GM18858 (cell line): ENCODE measurements around the gene GRIN3A.

Experiments
- ATAC-seq: cut with Tn5 transposase; IDR thresholded peaks from one replicate; pipeline ENCODE4 v1.9.1; 2021; ENCODE audit not compliant: unreplicated experiment

Gene GRIN3A

DNA sequence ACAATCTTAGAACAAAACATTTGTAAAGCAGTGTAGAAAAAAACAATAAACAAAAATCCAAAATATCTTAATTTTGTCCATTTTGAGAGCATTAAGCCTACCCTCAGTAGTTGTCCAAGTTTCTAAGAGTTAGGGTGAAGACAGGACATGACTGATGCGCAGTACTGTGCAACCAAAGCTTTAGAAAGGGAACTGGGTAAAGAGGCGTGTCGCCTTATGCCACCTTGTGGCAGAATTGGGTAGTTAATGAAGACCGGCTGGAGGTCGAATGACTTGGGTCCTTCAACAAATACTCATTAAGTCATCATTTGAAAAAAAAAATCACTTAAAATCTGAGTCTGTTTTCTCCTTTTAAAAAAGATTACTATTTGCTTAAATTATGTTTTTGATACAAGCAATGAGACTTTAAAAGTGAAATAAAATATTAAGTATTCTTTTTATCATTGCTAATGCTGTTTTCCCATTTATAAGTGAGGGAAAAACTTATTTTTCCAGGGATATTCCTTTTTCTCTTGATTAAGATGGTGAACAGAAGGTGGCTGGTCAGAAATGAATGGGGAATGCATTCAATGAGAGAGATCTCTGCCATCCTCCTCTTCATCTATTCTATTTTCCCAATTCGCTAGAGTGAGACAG is 208.3 kb downstream of the GRIN3A start:
- peak; percentile 47 for ATAC-seq

DNA sequence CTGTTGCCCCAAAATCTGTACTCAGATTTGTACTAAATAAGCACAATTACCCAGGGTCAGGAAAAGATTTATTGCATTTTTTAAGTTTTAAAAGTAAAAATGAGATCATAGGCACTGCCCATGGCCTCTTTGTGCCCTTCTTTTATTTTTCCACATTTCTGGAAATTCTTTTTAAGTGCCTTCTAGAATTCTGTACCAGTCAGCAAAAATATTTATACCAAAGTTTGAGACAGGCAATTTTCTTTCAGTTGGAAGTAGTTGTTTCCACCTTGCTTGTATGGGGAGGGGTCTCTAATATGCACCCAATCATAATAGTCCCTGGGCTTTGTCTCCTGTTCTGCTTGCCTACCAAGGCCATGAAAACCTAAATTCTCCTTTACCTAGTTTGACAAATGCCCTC is 210.4 kb downstream of the GRIN3A start:
- ATAC-seq = no peak

GRCh38 chr9:101527066-101527465 is 211.4 kb downstream of the GRIN3A start:
- no peak for ATAC-seq

- ATAC-seq = no peak
Observed at GRCh38 chr9:101524371-101524770, 214.1 kb downstream of the GRIN3A start.
